GM18867 (cell line): ENCODE results near the gene PUS3.

ENCODE experiments used
- ATAC-seq: cut with Tn5 transposase; IDR thresholded peaks from one replicate; pipeline ENCODE4 v1.9.1; 2021; ENCODE audit warnings: mild to moderate bottlenecking, moderate library complexity; ENCODE audit not compliant: unreplicated experiment

The PUS3 gene

GRCh38 chr11:125902927-125903710 lies at the start of gene PUS3:
TSS of gene PUS3 (minus strand) at chr11:125903206. CDS start at chr11:125896284, 6,922 bp downstream.
- ATAC-seq, result peak; percentile 97

GRCh38 chr11:125952559-125952958 lies 49.6 kb upstream of the PUS3 start:
- no peak for ATAC-seq

GRCh38 chr11:125951731-125952130 lies 48.7 kb upstream of the PUS3 start:
- ATAC-seq, result no peak

- ATAC-seq, result no peak
Measured at GRCh38 chr11:125950696-125951651, 48.0 kb upstream of the PUS3 start.

- no peak for ATAC-seq
Measured at GRCh38 chr11:125950178-125950490, 47.1 kb upstream of the PUS3 start.

- no peak for ATAC-seq
Measured at GRCh38 chr11:125949271-125950177, 46.5 kb upstream of the PUS3 start.

GRCh38 chr11:125948278-125949051 lies 45.5 kb upstream of the PUS3 start:
- no peak for ATAC-seq

GRCh38 chr11:125947419-125948277 lies 44.6 kb upstream of the PUS3 start:
- ATAC-seq, result no peak

GRCh38 chr11:125946712-125947418 lies 43.9 kb upstream of the PUS3 start:
- no peak for ATAC-seq

- no peak for ATAC-seq
Measured at GRCh38 chr11:125945797-125946520, 43.0 kb upstream of the PUS3 start, which contains the start of gene VSIG10L2. TSS of gene VSIG10L2 (plus strand) at chr11:125946044. CDS start at chr11:125946056, 12 bp downstream.

- no peak for ATAC-seq
Measured at GRCh38 chr11:125945011-125945796, 42.2 kb upstream of the PUS3 start.

- no peak for ATAC-seq
Measured at GRCh38 chr11:125944350-125945010, 41.5 kb upstream of the PUS3 start.

GRCh38 chr11:125943661-125944349 lies 40.8 kb upstream of the PUS3 start:
- ATAC-seq, result no peak

- ATAC-seq, result no peak
Measured at GRCh38 chr11:125942771-125943428, 39.9 kb upstream of the PUS3 start.
